HCT116 (cell line): ENCODE results near the gene TMEM52B.

Source experiments
- CTCF ChIP-seq, 3 experiments: fragments of 200-600 bp in 1 of 3; sonication (generic) in 1 of 3; IDR thresholded peaks in 2 of 3; conservative IDR thresholded peaks in 1 of 3; 2 replicates each; pipeline ENCODE4 v1.5.1; 2012 to 2017; ENCODE audit warnings: low read depth in 2 of 3, low read length in 2 of 3, antibody characterized with exemption in 1 of 3, borderline replicate concordance in 1 of 3, control low read depth in 1 of 3, mild to moderate bottlenecking in 1 of 3, mixed read lengths in 1 of 3, mixed run types in 1 of 3, moderate library complexity in 1 of 3; ENCODE audit not compliant: insufficient read depth in 1 of 3
- EZH2 ChIP-seq: fragments of 200-600 bp; sonication (generic); IDR thresholded peaks from 2 replicates; pipeline ENCODE4 v1.6.1; 2017; ENCODE audit warnings: antibody characterized with exemption, mixed run types
- JUND ChIP-seq: IDR thresholded peaks from 2 replicates; pipeline ENCODE4 v1.6.1; 2012
- MAX ChIP-seq: IDR thresholded peaks from 2 replicates; pipeline ENCODE4 v1.6.1; 2012
- POLR2A ChIP-seq: IDR thresholded peaks from 2 replicates; pipeline ENCODE4 v1.7.0; 2011; ENCODE audit warnings: borderline replicate concordance; ENCODE audit not compliant: insufficient read depth, insufficient read length; ENCODE audit errors: extremely low read depth
- POLR2AphosphoS5 ChIP-seq: IDR thresholded peaks from 2 replicates; pipeline ENCODE4 v1.6.1; 2011; ENCODE audit warnings: mild to moderate bottlenecking, low read depth, low read length, moderate library complexity
- YY1 ChIP-seq: IDR thresholded peaks from 2 replicates; pipeline ENCODE4 v1.6.1; 2011; ENCODE audit warnings: low read length, low read depth, moderate library complexity, mild to moderate bottlenecking; ENCODE audit not compliant: insufficient replicate concordance; ENCODE audit errors: extremely low read depth

- TF ChIP-seq YY1 (no peak), CTCF (IDR thresholded peaks at IDR 0.05 in 2 of 3, conservative IDR thresholded peaks at IDR 0.05 in 1 of 3; ENCODE audit: borderline replicate concordance in 1 of 3, insufficient read depth in 1 of 3, low read depth in 2 of 3, low read length in 2 of 3) (no peak), POLR2A (no peak), POLR2AphosphoS5 (no peak), JUND (no peak), MAX (no peak), EZH2 (no peak)
These were observed 45.9 kb upstream of the TMEM52B start for GRCh38 chr12:10132850-10133370.
